Lower lobe of right lung (tissue), 2 donors: ENCODE measurements around the gene SLC25A3. TPM values are rescaled to one million over a fixed set of nuclear protein-coding genes. Genes with fewer than 3 reads are reported as not detected.
A peak's percentile ranks its signal among the peaks of the same experiment; 100 is the strongest.
"Not testable (repeated sequence)": the region's sequence is repeated elsewhere in the genome, so short reads cannot be mapped to it uniquely, and the experiment has no call there.

Source experiments
- ATAC-seq, 2 donors: fragments of 200-7000 bp; cut with Tn5 transposase; one replicate each; pipeline ENCODE4 v1.9.1; 2020 to 2022; ENCODE audit warnings: mild to moderate bottlenecking in 2 of 2, moderate library complexity in 2 of 2
- DNase-seq: peaks from one replicate; pipeline ENCODE4 v3.0.0-alpha.2; 2020
- H3K27ac ChIP-seq: fragments of 200-600 bp; one replicate; pipeline ENCODE4 v1.8.0; 2022
- H3K27me3 ChIP-seq: fragments of 200-600 bp; one replicate; pipeline ENCODE4 v1.8.0; 2022; ENCODE audit warnings: low read depth
- H3K36me3 ChIP-seq: fragments of 200-600 bp; one replicate; pipeline ENCODE4 v1.8.0; 2022; ENCODE audit warnings: mild to moderate bottlenecking
- H3K4me1 ChIP-seq: fragments of 200-600 bp; one replicate; pipeline ENCODE4 v1.8.0; 2022
- H3K4me3 ChIP-seq: fragments of 200-600 bp; one replicate; pipeline ENCODE4 v1.8.0; 2022; ENCODE audit warnings: mild to moderate bottlenecking
- H3K9me3 ChIP-seq: fragments of 200-600 bp; one replicate; pipeline ENCODE4 v1.8.0; 2022
- intact Hi-C: fragments of 100-400 bp; cut with DNase I; formaldehyde crosslinking; loops from one replicate; pipeline ENCODE4 v1.11.0; 2022
- long read RNA-seq: library from polyadenylated mRNA; unstranded; transcript quantifications from one replicate; pipeline ENCODE4 v2.0.0, GENCODE V29; 2021
- total RNA-seq: library from RNA; stranded (reverse); fragmentation: NEBNext Ultra II Directional; extraction: Animal tissue kit (Norgen Biotek cat#: 25700); gene quantifications from one replicate; pipeline ENCODE4 v1.2.1, GENCODE V29; 2021
- TF ChIP-seq, protein P1 (sequence below): fragments of 200-600 bp; IDR thresholded peaks from one replicate; pipeline ENCODE4 v1.8.0; 2022; ENCODE audit warnings: antibody characterized with exemption, mild to moderate bottlenecking
- donor health status: DM: no; HTN: yes; CAD: no; lungs with severe emphysema.

Gene SLC25A3
- total RNA-seq = 348 TPM
- long read RNA-seq, full-length matches to known transcripts = 188 of 203 reads
- long read RNA-seq, partial matches to known transcripts = 6 of 203 reads
- long read RNA-seq, other reads (novel, unspliced or antisense) = 9 of 203 reads

DNA sequence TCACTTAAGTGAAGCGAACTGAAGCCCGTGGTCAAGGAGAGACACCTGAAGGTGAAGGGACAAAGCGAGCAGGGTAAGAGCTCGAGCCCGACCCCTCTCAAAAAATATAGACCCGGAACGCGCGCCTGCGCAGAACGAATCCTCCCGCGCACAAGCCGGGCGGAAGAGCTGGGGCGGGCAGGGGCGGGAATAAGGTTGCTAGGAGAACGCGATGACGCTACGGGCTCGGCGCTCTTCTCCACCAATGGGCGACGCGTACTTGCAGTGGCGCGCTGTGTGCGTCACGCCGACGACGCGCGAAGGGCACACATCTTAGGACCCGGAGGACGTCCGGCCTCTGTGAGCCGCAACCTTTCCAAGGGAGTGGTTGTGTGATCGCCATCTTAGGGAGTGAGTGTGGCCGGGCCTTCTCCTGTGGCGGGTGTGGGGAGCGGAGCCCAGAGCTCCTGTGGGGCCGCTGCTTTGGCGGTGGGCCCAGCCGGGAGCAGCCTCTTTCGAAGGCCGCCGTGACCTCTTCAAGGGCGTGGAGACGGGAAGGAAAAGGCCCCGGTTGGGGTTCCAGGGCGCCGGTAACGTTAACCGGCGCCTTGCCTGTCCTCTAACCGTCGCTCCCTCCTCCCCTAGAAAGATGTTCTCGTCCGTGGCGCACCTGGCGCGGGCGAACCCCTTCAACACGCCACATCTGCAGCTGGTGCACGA, at the start of gene SLC25A3:
TSS of gene SLC25A3 (plus strand) at position 336 of the 699 bp plus-strand sequence. CDS start at position 629, 293 bp downstream.
- peak within 1 kb of the TSS; percentile 85 for H3K4me3 ChIP-seq
- H3K4me1 ChIP-seq = peaks cover 25% of the 10 kb centered on the region
- DNase-seq = peak; percentile 98
- intact Hi-C loops = no loop called here
- peaks cover 31% of the 10 kb centered on the region for H3K36me3 ChIP-seq
- H3K27ac ChIP-seq = peak within 1 kb of the TSS; percentile 98
- TF ChIP-seq, protein P1, sequence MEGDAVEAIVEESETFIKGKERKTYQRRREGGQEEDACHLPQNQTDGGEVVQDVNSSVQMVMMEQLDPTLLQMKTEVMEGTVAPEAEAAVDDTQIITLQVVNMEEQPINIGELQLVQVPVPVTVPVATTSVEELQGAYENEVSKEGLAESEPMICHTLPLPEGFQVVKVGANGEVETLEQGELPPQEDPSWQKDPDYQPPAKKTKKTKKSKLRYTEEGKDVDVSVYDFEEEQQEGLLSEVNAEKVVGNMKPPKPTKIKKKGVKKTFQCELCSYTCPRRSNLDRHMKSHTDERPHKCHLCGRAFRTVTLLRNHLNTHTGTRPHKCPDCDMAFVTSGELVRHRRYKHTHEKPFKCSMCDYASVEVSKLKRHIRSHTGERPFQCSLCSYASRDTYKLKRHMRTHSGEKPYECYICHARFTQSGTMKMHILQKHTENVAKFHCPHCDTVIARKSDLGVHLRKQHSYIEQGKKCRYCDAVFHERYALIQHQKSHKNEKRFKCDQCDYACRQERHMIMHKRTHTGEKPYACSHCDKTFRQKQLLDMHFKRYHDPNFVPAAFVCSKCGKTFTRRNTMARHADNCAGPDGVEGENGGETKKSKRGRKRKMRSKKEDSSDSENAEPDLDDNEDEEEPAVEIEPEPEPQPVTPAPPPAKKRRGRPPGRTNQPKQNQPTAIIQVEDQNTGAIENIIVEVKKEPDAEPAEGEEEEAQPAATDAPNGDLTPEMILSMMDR = no peak
- no peaks in the 10 kb centered on the region for H3K9me3 ChIP-seq
- ATAC-seq = peak; percentile 99 to 100
- no peaks in the 10 kb centered on the region for H3K27me3 ChIP-seq

DNA sequence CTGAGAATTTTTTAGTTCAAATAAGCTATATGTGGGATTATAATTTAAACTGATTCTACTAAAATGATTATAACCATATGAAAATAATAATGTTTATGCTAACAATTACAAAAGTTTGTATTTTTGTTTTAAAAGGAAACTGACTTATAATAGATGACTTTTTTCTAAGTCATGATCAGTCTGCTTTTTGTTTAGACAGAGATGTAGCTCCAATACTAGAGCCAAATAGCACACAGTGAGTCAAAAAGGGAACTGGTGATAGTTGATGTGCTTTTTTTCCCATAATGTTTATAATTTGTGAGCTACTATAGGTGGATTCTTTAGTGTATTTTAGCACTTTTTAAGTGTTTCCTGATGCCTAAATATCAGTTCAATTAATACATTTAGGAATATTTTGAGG, 49.8 kb upstream of the SLC25A3 start:
- H3K36me3 ChIP-seq = peaks cover 76% of the 10 kb centered on the region
- no peak overlapping the region for H3K27ac ChIP-seq
- H3K9me3 ChIP-seq = no peaks in the 10 kb centered on the region
- no peaks in the 10 kb centered on the region for H3K4me1 ChIP-seq
- H3K4me3 ChIP-seq = no peak overlapping the region
- no peaks in the 10 kb centered on the region for H3K27me3 ChIP-seq
- DNase-seq = no peak
- no peak for ATAC-seq
- TF ChIP-seq, protein P1 = no peak
- intact Hi-C loops = no loop called here

DNA sequence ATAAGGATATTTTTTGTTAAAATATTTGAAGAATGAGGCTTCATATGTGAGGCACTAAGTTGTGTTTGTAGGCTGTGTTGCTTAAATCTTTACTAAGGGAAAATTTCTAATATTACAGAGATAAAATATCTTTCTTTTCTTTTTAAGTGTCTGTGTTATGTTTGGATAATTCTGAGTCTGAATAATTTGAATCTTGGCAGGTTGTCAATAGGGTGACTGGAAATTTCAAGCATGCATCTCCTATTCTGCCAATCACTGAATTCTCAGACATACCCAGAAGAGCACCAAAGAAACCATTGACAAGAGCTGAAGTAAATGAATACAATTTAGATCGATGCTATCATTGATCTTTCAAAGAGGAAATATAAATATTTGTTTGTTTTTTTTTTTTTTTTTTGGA, 48.7 kb upstream of the SLC25A3 start:
- H3K4me3 ChIP-seq = no peak overlapping the region
- H3K36me3 ChIP-seq = peaks cover 76% of the 10 kb centered on the region
- intact Hi-C loops = no loop called here
- no peaks in the 10 kb centered on the region for H3K27me3 ChIP-seq
- TF ChIP-seq, protein P1 = no peak
- DNase-seq (no peak), ATAC-seq (no peak)
- no peak overlapping the region for H3K27ac ChIP-seq
- H3K4me1 ChIP-seq = no peaks in the 10 kb centered on the region
- no peaks in the 10 kb centered on the region for H3K9me3 ChIP-seq

DNA sequence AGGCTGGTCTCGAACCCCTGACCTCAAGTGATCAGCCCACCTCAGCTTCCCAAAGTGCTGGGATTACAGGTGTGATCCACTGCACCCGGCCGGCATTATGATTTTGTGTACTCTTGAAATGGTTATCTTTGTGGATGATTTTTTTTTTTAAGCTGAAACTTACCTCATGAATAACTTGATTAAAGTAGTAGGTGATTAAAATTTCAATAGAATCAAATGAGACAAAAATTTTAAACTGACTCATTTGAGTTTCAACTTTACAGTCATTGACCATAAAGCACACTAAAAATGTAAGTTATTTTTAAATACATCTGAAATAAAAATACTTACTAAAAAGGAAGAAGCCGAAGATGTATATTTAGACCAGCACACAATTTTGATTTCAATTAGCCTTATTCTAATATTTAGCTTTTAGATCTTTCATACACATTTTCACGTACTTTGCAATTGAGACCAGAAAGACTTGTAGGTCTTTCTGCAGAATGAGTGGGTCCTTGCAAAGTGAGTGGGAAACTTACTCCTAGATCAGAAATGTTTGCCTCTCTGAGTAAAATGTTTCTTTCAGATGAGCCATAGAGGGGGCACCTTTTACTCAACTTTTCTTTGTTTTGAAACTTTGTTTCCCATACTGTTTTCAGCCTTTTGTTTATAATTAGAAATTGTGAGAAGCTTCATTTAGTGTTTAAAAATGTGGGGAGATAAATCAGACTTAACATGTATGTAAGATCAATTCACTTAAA, 43.9 kb upstream of the SLC25A3 start:
- Histone ChIP-seq H3K36me3 (peaks cover 64% of the 10 kb centered on the region), H3K9me3 (no peaks in the 10 kb centered on the region), H3K4me3 (no peak overlapping the region), H3K4me1 (no peaks in the 10 kb centered on the region), H3K27me3 (no peaks in the 10 kb centered on the region), H3K27ac (no peak overlapping the region)
- TF ChIP-seq, protein P1 = no peak
- intact Hi-C loops = no loop called here
- DNase-seq (no peak), ATAC-seq (no peak)

DNA sequence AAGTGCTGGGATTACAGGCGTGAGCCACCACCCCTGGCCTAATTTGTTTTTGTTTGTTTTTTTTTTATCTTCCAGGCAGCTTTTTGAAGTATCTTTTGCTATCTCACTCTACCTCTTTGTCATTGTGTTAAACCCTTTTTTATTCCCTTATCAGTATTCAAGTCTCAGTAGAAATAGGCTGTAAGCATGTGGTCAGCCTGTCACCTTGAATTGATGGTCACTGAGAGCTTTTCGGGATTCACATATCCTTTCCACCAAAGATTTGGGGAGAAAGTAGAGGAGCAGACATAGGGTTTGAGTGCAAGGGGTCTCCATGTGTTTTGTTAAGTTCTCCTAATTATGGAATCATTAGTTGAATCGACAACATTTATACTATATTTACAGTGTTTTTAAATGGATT, 41.7 kb upstream of the SLC25A3 start:
- H3K4me1 ChIP-seq = no peaks in the 10 kb centered on the region
- ATAC-seq (no peak), DNase-seq (no peak)
- peaks cover 52% of the 10 kb centered on the region for H3K36me3 ChIP-seq
- TF ChIP-seq, protein P1 = no peak
- H3K27ac ChIP-seq = no peak overlapping the region
- no peak overlapping the region for H3K4me3 ChIP-seq
- no peaks in the 10 kb centered on the region for H3K9me3 ChIP-seq
- intact Hi-C loops = no loop called here
- H3K27me3 ChIP-seq = no peaks in the 10 kb centered on the region

DNA sequence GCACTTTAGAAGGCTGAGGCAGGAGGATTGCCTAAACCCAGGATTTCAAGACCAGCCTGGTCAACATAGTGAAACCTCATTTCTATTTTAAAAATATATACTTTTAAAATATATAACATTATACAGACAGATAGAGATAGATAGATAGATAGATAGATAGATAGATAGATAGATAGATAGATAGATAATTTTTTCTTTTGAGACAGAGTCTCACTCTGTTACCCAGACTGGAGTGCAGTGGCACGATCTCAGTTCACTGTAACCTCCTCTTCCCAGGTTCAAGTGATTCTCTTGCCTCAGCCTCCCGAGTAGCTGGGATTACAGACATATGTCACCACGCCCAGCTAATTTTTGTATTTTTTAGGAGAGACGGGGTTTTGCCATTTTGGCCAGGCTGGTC, 35.4 kb upstream of the SLC25A3 start:
- H3K9me3 ChIP-seq, H3K4me1 ChIP-seq, DNase-seq, H3K27ac ChIP-seq, H3K27me3 ChIP-seq, H3K4me3 ChIP-seq, intact Hi-C loops, ATAC-seq, H3K36me3 ChIP-seq: not testable (repeated sequence)
